Ishikawa (cell line): ENCODE data around the gene FAM174A.

Experiments
- CEBPB ChIP-seq: IDR thresholded peaks from 2 replicates; pipeline ENCODE4 v1.6.1; 2012
- CREB1 ChIP-seq: IDR thresholded peaks from 2 replicates; pipeline ENCODE4 v1.6.1; 2012; ENCODE audit warnings: low read depth
- EGR1 ChIP-seq: IDR thresholded peaks from 2 replicates; pipeline ENCODE4 v1.6.1; 2012
- EP300 ChIP-seq: IDR thresholded peaks from 2 replicates; pipeline ENCODE4 v1.6.1; 2012; ENCODE audit warnings: borderline replicate concordance
- RAD21 ChIP-seq: IDR thresholded peaks from 2 replicates; pipeline ENCODE4 v1.6.1; 2012; ENCODE audit warnings: low read depth
- ZBTB7A ChIP-seq: IDR thresholded peaks from 2 replicates; pipeline ENCODE4 v1.6.1; 2012; ENCODE audit warnings: low read depth
- TF ChIP-seq, protein P1 (sequence below): IDR thresholded peaks from 2 replicates; pipeline ENCODE4 v1.6.1; 2012

DNA sequence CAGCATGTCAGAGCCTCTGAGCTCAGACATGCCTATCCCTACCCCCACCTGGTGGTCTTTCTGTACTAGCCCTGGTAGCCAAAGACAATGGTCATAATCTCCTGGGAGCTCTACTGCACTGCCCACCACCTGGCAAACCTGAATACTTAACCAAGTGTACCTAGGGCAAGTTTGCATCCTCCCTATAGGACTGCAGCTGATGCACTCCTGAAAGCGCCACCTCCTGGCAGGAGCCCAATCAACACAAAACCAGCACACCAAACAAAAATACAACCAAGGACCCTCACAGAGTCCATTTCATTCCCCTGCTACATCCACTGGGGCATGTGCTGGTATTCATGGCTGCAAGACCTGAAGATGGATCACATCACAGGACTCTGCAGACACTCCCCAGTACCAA, 14.8 kb upstream of the FAM174A start:
- no peak for TF ChIP-seq EGR1
- TF ChIP-seq RAD21: no peak; the same call in 1 of the 2 replicates
- no peak for TF ChIP-seq EP300
- TF ChIP-seq ZBTB7A: no peak
- TF ChIP-seq, protein P1, sequence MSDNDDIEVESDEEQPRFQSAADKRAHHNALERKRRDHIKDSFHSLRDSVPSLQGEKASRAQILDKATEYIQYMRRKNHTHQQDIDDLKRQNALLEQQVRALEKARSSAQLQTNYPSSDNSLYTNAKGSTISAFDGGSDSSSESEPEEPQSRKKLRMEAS: no peak
- TF ChIP-seq CEBPB: no peak
- TF ChIP-seq CREB1: no peak
